Measurements from ENCODE around the gene STARD6.
"Not testable (repeated sequence)": the region's sequence is repeated elsewhere in the genome, so short reads cannot be mapped to it uniquely, and the experiment has no call there.

Gene STARD6

DNA sequence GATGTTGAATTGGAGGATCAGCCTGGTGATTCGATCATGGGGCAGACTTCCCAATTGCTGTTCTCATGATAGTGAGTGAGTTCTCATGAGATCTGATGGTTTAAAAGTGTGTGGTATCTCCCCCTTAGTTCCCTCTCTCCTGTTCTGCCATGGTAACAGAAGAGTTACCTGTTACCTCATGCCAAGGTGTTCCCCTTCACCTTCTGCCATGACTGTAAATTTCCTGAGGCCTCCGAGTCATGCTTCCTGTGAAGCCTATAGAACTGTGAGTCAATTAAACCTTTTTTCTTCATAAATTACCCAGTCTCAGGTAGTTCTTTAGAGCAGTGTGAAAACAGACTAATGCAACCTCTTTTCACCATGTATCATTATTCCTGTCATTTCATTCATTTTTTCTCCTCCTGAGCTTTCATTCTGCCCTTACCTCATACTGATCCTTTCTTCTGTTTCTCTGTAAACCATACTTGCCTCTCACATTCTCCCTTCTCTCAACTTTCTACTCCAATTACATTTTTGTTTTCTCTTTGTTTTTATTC is 22.0 kb downstream of the STARD6 start:
- DNase-seq, result no peak

DNA sequence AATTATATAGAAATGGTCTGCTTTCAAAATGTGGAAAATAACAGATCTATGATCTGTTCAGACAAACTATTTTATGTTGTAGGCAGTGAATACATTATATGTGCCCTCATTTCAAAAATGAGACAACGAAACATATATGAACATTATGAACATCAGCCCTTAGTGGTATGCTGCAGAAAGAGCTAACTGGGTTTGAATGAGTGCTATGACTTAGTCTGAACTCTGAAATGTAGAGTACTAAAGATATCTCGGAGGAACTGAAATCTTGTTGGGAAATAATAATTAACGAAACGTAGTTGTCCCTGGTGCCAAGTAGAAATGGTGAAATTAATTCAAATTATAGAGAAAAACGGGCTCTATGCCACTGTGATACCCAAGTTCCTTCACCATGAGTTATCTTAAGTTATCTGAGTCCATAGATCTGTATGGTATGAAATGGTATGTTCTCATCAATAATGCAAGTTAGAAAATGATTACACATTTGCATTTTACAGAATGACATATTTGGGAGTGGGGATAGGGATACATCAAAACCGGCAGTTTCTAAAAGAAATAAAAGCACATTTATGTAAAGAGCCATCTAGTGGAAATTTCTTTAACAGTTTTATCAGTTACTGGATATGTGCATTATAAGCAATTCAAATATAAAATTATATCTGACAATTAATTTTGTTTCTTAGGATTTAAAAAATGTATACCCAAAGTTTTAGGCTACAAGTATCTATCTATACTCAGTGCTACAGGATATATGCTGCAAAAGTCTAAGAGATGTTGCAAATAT is 26.7 kb downstream of the STARD6 start:
- DNase-seq, result no peak

DNA sequence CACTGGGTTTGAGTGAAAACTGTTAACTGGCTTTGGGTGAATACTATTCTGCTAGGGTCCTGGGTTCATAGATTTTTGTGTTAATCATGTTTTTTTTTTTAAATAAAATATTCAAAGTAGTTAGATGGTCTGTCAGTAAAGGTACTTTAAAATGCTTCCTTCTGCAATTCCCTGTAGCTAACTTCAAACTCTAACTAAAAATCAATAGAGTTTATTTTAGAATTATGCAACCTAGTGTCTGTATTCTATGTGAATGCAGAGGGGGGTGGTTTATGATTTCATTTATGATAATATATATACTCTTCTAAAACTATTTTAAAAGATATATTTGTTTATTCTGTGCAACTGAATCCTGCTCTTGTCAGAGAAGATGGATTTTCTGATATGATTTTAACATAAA is 27.9 kb downstream of the STARD6 start:
- DNase-seq, result no peak

GRCh38 chr18:54327818-54328217 is 29.8 kb downstream of the STARD6 start:
- DNase-seq, result no peak

- no peak for DNase-seq
These were observed 33.7 kb downstream of the STARD6 start for GRCh38 chr18:54323970-54324369.

DNA sequence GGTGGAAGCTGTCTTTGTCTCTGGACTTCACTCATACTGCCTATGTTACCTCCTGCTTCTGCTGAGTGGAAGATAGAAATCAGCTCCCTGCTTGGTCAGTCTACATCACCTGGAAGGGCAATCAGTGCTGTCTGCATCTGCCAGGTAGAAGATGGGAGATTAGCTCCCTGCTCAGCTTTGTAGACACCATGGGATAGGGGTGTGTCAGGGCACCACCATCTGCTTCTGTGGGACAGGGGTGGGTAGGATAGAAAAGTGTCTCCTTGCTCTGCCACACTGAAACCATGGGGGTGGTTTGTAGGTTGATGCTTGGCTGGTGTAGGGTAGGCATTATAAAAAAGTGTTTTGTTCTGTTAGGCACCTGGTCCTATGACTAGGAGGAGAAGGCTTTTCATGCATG is 34.1 kb downstream of the STARD6 start:
- DNase-seq, result no peak

- no peak for DNase-seq
These were observed 41.4 kb downstream of the STARD6 start for GRCh38 chr18:54316071-54316820.

DNA sequence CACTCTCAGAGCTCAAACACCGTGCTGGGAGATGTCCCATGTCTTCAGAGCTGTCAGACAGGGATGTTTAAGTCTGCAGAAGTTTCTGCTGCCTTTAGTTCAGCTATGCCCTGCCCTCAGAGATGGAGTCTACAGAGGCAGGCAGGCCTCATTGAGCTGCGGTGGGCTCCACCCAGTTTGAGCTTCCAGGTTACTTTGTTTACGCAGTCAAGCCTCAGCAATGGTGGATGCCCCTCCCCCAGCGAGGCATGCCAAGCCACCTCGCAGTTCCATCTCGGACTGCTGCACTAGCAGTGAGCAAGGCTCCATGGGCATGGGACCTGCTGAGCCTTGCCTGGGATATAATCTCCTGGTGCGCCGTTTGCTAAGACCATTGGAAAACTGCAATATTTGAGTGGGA is 48.1 kb downstream of the STARD6 start:
- DNase-seq, result not testable (repeated sequence)

DNA sequence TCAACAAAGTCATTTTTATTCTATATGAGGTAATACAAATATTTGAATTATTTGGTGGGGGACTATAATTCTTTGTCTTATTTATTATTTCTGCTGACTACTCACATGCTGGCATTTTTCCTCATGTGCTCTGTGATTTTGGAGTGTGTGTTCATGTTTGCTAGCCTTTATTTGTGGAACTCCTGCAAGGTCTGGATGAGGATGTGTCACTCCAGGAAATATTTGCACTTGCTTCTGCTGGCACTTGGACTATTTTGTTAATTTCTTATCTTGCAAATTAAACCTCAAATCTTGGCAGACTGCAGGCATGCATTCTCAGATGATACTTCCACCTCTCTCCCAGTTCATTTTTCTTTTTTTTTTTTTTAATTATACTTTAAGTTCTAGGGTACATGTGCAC is 54.2 kb downstream of the STARD6 start:
- no peak for DNase-seq

DNA sequence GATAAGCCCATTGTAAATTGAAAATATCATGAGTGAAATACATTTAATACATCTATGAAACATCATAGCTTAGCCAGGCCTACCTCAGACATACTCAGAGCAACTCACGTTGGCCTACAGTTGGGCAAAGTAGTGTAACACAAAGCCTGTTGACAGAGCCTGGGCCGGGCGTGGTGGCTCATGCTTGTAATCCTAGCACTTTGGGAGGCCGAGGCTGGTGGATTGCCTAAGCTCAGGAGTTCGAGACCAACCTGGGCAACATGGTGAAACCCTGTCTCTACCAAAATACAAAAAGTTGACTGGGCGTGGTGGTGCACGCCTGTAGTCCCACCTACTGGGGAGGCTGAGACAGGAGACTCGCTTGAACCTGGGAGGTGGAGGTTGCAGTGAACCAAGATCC is 58.7 kb downstream of the STARD6 start:
- DNase-seq, result not testable (repeated sequence)

GRCh38 chr18:54296062-54296461 is 61.6 kb downstream of the STARD6 start:
- no peak for DNase-seq

DNA sequence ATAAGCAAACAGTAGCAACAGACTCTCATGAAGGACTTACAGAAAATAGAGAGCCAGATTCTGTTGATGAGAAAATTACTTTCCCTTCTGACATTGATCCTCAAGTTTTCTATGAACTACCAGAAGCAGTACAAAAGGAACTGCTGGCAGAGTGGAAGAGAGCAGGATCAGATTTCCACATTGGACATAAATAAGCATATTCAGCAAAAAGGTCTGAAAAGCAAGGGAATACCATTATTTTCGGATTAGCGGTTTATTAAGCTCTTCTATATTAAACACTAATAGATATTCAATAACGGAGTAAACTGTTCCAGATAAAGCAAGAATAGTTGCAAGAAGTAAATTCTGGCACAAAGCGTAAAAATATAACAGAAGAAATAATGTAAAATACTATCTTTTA is 63.4 kb downstream of the STARD6 start:
- DNase-seq, result no peak

- DNase-seq, result peak; percentile 51
These were observed 72.5 kb downstream of the STARD6 start for GRCh38 chr18:54284981-54285785.

DNA sequence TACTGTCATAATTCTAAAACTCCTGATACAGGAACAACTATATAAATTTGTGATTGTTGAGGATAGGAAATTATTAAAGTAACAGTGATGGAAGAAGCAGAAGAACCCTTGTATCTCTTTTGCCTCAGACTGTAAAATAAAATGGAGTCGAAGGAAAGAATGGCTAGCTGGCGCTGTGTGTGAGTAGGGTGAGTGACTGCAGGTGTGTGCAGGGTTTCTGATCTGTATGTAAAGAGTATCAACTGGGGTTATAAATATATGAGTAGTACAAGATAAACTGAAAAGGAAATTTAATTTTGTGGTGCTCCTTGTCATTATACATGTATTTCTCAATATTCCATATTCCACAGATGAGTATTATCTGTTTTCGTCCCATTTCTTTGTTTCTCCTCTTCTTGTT is 73.1 kb downstream of the STARD6 start:
- no peak for DNase-seq

DNA sequence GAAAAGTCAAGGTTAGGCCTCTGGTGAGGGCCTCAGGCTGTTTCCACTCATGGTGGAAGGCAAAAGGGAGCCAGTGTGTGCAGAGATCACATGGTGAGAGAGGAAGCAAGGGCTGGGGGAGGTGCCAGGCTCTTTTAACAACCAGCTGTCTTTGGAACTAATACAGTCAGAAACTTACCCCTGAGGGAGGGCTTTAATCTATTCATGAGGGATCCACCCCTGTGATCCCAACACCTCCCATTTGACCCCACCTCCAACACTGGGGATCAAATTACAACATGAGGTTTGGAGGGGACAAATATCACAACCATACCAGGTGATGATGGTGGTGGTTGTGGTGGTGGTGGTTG is 77.5 kb downstream of the STARD6 start:
- no peak for DNase-seq

- no peak for DNase-seq
These were observed 78.0 kb downstream of the STARD6 start for GRCh38 chr18:54279477-54280219.

- no peak for DNase-seq
These were observed 79.0 kb downstream of the STARD6 start for GRCh38 chr18:54278615-54279014.

GRCh38 chr18:54277899-54278298 is 79.8 kb downstream of the STARD6 start:
- no peak for DNase-seq
